Neuronal stem cell (in vitro differentiated cells): ENCODE data around the gene FBXO28.

Experiments
- DNase-seq: peaks from one replicate; pipeline ENCODE4 v3.0.0-alpha.2; 2013; ENCODE audit warnings: low spot score
- H2AFZ ChIP-seq: one replicate; pipeline ENCODE4 v1.6.1; 2013; ENCODE audit warnings: mild to moderate bottlenecking, low read length, inconsistent platforms
- H2AK5ac ChIP-seq: 2 replicates; pipeline ENCODE4 v1.6.1; 2013; ENCODE audit warnings: low read depth, mild to moderate bottlenecking, inconsistent platforms, low read length, moderate library complexity, mixed read lengths
- H2BK120ac ChIP-seq: 2 replicates; pipeline ENCODE4 v1.6.1; 2013; ENCODE audit warnings: low read depth, mild to moderate bottlenecking, inconsistent platforms, low read length, moderate library complexity, mixed read lengths
- H2BK12ac ChIP-seq: one replicate; pipeline ENCODE4 v1.6.1; 2013; ENCODE audit warnings: low read length, inconsistent platforms
- H2BK15ac ChIP-seq: 2 replicates; pipeline ENCODE4 v1.6.1; 2013; ENCODE audit warnings: mild to moderate bottlenecking, low read length, inconsistent platforms, mixed read lengths
- H2BK5ac ChIP-seq: one replicate; pipeline ENCODE4 v1.6.1; 2013; ENCODE audit warnings: inconsistent platforms, mild to moderate bottlenecking, low read length, moderate library complexity
- H3K14ac ChIP-seq: one replicate; pipeline ENCODE4 v1.6.1; 2013; ENCODE audit warnings: low read length, inconsistent platforms
- H3K18ac ChIP-seq: 2 replicates; pipeline ENCODE4 v1.6.1; 2013; ENCODE audit warnings: low read length, inconsistent platforms
- H3K23ac ChIP-seq: 2 replicates; pipeline ENCODE4 v1.6.1; 2013; ENCODE audit warnings: low read depth, mild to moderate bottlenecking, mixed read lengths, low read length, inconsistent platforms; ENCODE audit not compliant: poor library complexity
- H3K27ac ChIP-seq: replicated peaks from 3 replicates; pipeline ENCODE4 v1.5.1; 2013; ENCODE audit warnings: low read length, inconsistent platforms
- H3K27me3 ChIP-seq, 3 experiments: 2 replicates each; pipeline ENCODE4 v1.6.1; 2013; ENCODE audit warnings: low read length in 3 of 3, mild to moderate bottlenecking in 2 of 3, inconsistent platforms in 1 of 3, low read depth in 1 of 3, mixed read lengths in 1 of 3, moderate library complexity in 1 of 3; ENCODE audit not compliant: control insufficient read depth in 3 of 3, insufficient read depth in 3 of 3
- H3K36me3 ChIP-seq, 2 donors: replicated peaks in 1 of 2; 2 replicates each; pipeline ENCODE4 v1.6.1; 2013; ENCODE audit warnings: low read length in 2 of 2; ENCODE audit not compliant: control insufficient read depth in 2 of 2, insufficient read depth in 2 of 2
- H3K4ac ChIP-seq: 2 replicates; pipeline ENCODE4 v1.6.1; 2013; ENCODE audit warnings: inconsistent platforms, mild to moderate bottlenecking, low read length, moderate library complexity
- H3K4me1 ChIP-seq, 2 donors: 1 replicate in 1 of 2; 2 replicates in 1 of 2; pipeline ENCODE4 v1.6.1; 2013; ENCODE audit warnings: low read length in 2 of 2, low read depth in 1 of 2; ENCODE audit not compliant: control insufficient read depth in 2 of 2, insufficient read depth in 1 of 2
- H3K4me2 ChIP-seq: one replicate; pipeline ENCODE4 v1.6.1; 2013; ENCODE audit warnings: mild to moderate bottlenecking, low read length, inconsistent platforms; ENCODE audit not compliant: insufficient read depth, poor library complexity, severe bottlenecking
- H3K4me3 ChIP-seq, 2 donors: 2 replicates each; pipeline ENCODE4 v1.5.1; 2013; ENCODE audit warnings: low read length in 2 of 2, mild to moderate bottlenecking in 2 of 2, inconsistent platforms in 1 of 2, moderate library complexity in 1 of 2
- H3K79me1 ChIP-seq: one replicate; pipeline ENCODE4 v1.6.1; 2013; ENCODE audit warnings: low read depth, mild to moderate bottlenecking, inconsistent platforms, low read length, moderate library complexity
- H3K9ac ChIP-seq: one replicate; pipeline ENCODE4 v1.6.1; 2013; ENCODE audit warnings: mild to moderate bottlenecking, low read depth, low read length, inconsistent platforms; ENCODE audit not compliant: poor library complexity
- H3K9me3 ChIP-seq, 2 donors: replicated peaks in 1 of 2; 2 replicates each; pipeline versions ENCODE3 to v1.6.1; 2013; ENCODE audit warnings: low read length in 2 of 2, mild to moderate bottlenecking in 2 of 2, inconsistent platforms in 1 of 2, low read depth in 1 of 2, mixed read lengths in 1 of 2, moderate library complexity in 1 of 2; ENCODE audit not compliant: control insufficient read depth in 2 of 2, insufficient read depth in 1 of 2
- H4K8ac ChIP-seq: one replicate; pipeline ENCODE4 v1.6.1; 2013; ENCODE audit warnings: low read depth, mild to moderate bottlenecking, inconsistent platforms, low read length, moderate library complexity
- H4K91ac ChIP-seq: one replicate; pipeline ENCODE4 v1.6.1; 2013; ENCODE audit warnings: low read length, low read depth, mild to moderate bottlenecking, inconsistent platforms; ENCODE audit not compliant: poor library complexity
- WGBS, 2 donors: extraction: QIAGEN DNeasy Blood & Tissue Kit; methylation state at CpG; one replicate each; pipeline ENCODE4 v1.1.7; 2013; ENCODE audit warnings: missing lambda C conversion rate in 2 of 2, mixed read lengths in 1 of 2; ENCODE audit not compliant: insufficient read length in 2 of 2, insufficient replicate concordance in 1 of 2; ENCODE audit errors: extremely low coverage in 2 of 2; 5-methylcytosine and 5-hydroxymethylcytosine counted together

The FBXO28 gene

GRCh38 chr1:224193319-224193966, 79.5 kb downstream of the FBXO28 start:
- no peak overlapping the region for H4K91ac ChIP-seq
- H3K4me1 ChIP-seq, result no peaks in the 10 kb centered on the region
- no CpG with 5 or more reads among the region's 8 CpGs for WGBS, 2 donors
- H3K27me3 ChIP-seq, result no peaks in the 10 kb centered on the region
- H3K23ac ChIP-seq, result no peak overlapping the region
- H2BK15ac ChIP-seq, result no peak overlapping the region
- no peak overlapping the region for H2BK12ac ChIP-seq
- H3K9ac ChIP-seq, result no peak overlapping the region
- H2BK5ac ChIP-seq, result no peak overlapping the region
- no peak overlapping the region for H3K14ac ChIP-seq
- peaks cover 2 to 61% of the 10 kb centered on the region in 2 donors for H3K36me3 ChIP-seq
- no peak overlapping the region for H3K4ac ChIP-seq
- no peak overlapping the region for H3K27ac ChIP-seq
- H2BK120ac ChIP-seq, result no peak overlapping the region
- H3K9me3 ChIP-seq, result peaks cover 0 to 11% of the 10 kb centered on the region in 2 donors
- no peaks in the 10 kb centered on the region for H3K79me1 ChIP-seq
- no peak overlapping the region for H2AFZ ChIP-seq
- no peak overlapping the region for H3K4me2 ChIP-seq
- no peak overlapping the region for H2AK5ac ChIP-seq
- H4K8ac ChIP-seq, result no peak overlapping the region
- H3K4me3 ChIP-seq, result no peak overlapping the region
- H3K18ac ChIP-seq, result no peak overlapping the region
- DNase-seq, result no peak

GRCh38 chr1:224196813-224197600, 83.1 kb downstream of the FBXO28 start:
- Histone ChIP-seq H3K18ac (no peak overlapping the region), H3K23ac (no peak overlapping the region), H3K9ac (no peak overlapping the region), H3K36me3 (peaks cover 2 to 29% of the 10 kb centered on the region in 2 donors), H3K79me1 (no peaks in the 10 kb centered on the region), H3K9me3 (no peaks in the 10 kb centered on the region), H2AK5ac (no peak overlapping the region), H2BK12ac (no peak overlapping the region), H3K4me2 (no peak overlapping the region), H3K4ac (no peak overlapping the region), H3K4me1 (peaks cover 0 to 2% of the 10 kb centered on the region in 2 donors), H3K4me3 (no peak overlapping the region), H4K91ac (no peak overlapping the region), H3K14ac (no peak overlapping the region), H2BK5ac (no peak overlapping the region), H3K27ac (no peak overlapping the region), H4K8ac (no peak overlapping the region), H2AFZ (no peak overlapping the region), H2BK15ac (no peak overlapping the region), H3K27me3 (no peaks in the 10 kb centered on the region), H2BK120ac (no peak overlapping the region)
- no CpG with 5 or more reads among the region's 5 CpGs for WGBS, 2 donors
- DNase-seq, result no peak

- Histone ChIP-seq H3K18ac (no peak overlapping the region), H2BK5ac (no peak overlapping the region), H3K27ac (no peak overlapping the region), H2BK12ac (no peak overlapping the region), H3K27me3 (no peaks in the 10 kb centered on the region), H3K36me3 (peaks cover 0 to 13% of the 10 kb centered on the region in 2 donors), H3K14ac (no peak overlapping the region), H2BK15ac (no peak overlapping the region), H3K4ac (no peak overlapping the region), H2AK5ac (no peak overlapping the region), H3K9me3 (no peaks in the 10 kb centered on the region), H3K23ac (no peak overlapping the region), H2AFZ (no peak overlapping the region), H2BK120ac (no peak overlapping the region), H4K8ac (no peak overlapping the region), H3K4me2 (no peak overlapping the region), H3K79me1 (no peaks in the 10 kb centered on the region), H3K4me3 (no peak overlapping the region), H3K9ac (no peak overlapping the region), H4K91ac (no peak overlapping the region), H3K4me1 (peaks cover 6 to 8% of the 10 kb centered on the region in 2 donors)
- no peak for DNase-seq
- no CpG with 5 or more reads among the region's 4 CpGs for WGBS, 2 donors
These were observed 84.7 kb downstream of the FBXO28 start for GRCh38 chr1:224198572-224198971.

GRCh38 chr1:224199679-224200078, 85.8 kb downstream of the FBXO28 start:
- H3K79me1 ChIP-seq, result no peaks in the 10 kb centered on the region
- no peak overlapping the region for H3K14ac ChIP-seq
- no peak overlapping the region for H3K23ac ChIP-seq
- peaks cover 0 to 4% of the 10 kb centered on the region in 2 donors for H3K36me3 ChIP-seq
- H2AK5ac ChIP-seq, result no peak overlapping the region
- H4K91ac ChIP-seq, result no peak overlapping the region
- WGBS, 2 donors, result no CpG with 5 or more reads among the region's 2 CpGs
- no peak overlapping the region for H2AFZ ChIP-seq
- no peak overlapping the region for H2BK120ac ChIP-seq
- H2BK5ac ChIP-seq, result no peak overlapping the region
- no peaks in the 10 kb centered on the region for H3K9me3 ChIP-seq
- H3K18ac ChIP-seq, result no peak overlapping the region
- H3K4me3 ChIP-seq, result no peak overlapping the region
- DNase-seq, result no peak
- no peak overlapping the region for H3K9ac ChIP-seq
- no peak overlapping the region for H3K4me2 ChIP-seq
- peak overlapping the region; percentile 10 for H3K27ac ChIP-seq
- no peak overlapping the region for H2BK15ac ChIP-seq
- no peaks in the 10 kb centered on the region for H3K27me3 ChIP-seq
- H4K8ac ChIP-seq, result no peak overlapping the region
- H3K4ac ChIP-seq, result no peak overlapping the region
- H3K4me1 ChIP-seq, result peaks cover 9 to 10% of the 10 kb centered on the region in 2 donors
- H2BK12ac ChIP-seq, result no peak overlapping the region
